Sigmoid colon (tissue), 3 donors: ENCODE measurements around the gene ALDH1A1.

ENCODE experiments used
- POLR2A ChIP-seq, 2 donors: fragments of 450-650 bp; IDR thresholded peaks; one replicate each; pipeline ENCODE4 v1.6.1; 2016; ENCODE audit warnings: antibody characterized with exemption in 2 of 2, mild to moderate bottlenecking in 2 of 2, moderate library complexity in 2 of 2
- TF ChIP-seq, protein P1 (sequence below), 4 experiments: fragments of 450-650 bp in 3 of 4; fragments of 200-600 bp in 1 of 4; IDR thresholded peaks; one replicate each; pipeline ENCODE4 v1.5.1; 2016 to 2019; ENCODE audit warnings: antibody characterized with exemption in 4 of 4, mild to moderate bottlenecking in 3 of 4, moderate library complexity in 2 of 4

DNA sequence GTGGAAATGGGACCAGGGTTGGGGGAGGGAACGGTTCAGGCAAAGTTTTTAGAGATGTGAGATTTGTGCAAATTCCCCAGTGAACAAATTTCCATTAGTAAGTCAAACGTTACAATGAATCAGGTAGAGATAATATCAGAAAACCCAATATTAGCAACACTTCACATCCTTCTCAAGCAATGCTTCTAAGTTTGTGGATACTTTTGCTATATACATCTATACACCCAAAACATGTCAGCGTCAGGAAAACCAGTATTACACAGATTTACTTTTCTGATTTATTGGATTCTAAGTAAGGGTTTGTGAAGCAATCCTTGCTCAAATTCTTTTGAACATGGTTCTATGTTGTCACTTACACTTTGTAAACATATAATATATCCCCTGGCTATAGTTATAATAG lies 6.5 kb downstream of the ALDH1A1 start:
- TF ChIP-seq, protein P1, sequence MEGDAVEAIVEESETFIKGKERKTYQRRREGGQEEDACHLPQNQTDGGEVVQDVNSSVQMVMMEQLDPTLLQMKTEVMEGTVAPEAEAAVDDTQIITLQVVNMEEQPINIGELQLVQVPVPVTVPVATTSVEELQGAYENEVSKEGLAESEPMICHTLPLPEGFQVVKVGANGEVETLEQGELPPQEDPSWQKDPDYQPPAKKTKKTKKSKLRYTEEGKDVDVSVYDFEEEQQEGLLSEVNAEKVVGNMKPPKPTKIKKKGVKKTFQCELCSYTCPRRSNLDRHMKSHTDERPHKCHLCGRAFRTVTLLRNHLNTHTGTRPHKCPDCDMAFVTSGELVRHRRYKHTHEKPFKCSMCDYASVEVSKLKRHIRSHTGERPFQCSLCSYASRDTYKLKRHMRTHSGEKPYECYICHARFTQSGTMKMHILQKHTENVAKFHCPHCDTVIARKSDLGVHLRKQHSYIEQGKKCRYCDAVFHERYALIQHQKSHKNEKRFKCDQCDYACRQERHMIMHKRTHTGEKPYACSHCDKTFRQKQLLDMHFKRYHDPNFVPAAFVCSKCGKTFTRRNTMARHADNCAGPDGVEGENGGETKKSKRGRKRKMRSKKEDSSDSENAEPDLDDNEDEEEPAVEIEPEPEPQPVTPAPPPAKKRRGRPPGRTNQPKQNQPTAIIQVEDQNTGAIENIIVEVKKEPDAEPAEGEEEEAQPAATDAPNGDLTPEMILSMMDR (IDR thresholded peaks at IDR 0.05) = no peak
- no peak for TF ChIP-seq POLR2A (IDR thresholded peaks at IDR 0.05)
